D721Med (cell line): ENCODE results near the gene SYT9.

Source experiments
- DNase-seq: peaks from one replicate; pipeline ENCODE4 v3.0.0; 2011; ENCODE audit warnings: low spot score; ENCODE audit not compliant: insufficient read length
- FAIRE-seq: peaks from 2 replicates; lab custom pipeline; 2011; peaks lifted over from hg19 to GRCh38; lab: Jason Lieb, UNC
- TF ChIP-seq, protein P1 (sequence below): IDR thresholded peaks from 2 replicates; pipeline ENCODE4 v1.5.1; 2012; ENCODE audit warnings: mild to moderate bottlenecking, control low read depth; ENCODE audit not compliant: insufficient read depth; ENCODE audit errors: missing control alignments

Gene SYT9

DNA sequence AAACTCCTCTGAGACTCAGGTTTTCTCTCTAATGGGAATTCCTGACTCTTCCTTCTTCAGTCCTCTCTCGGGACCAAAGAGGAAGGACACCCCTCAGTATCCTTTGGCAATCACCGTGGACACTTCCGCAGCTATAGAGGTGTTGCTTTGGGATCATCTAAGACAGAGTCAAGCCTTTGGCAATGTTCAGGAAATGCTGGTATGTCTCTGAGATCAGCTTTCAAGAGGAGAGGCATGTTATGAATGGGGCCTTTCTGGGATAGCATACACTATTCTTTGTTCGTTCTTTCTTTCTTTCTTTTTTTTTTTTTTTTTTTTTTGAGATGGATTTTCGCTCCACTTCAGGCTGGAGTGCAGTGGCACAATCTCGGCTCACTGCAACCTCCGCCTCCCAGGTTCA is 219.4 kb downstream of the SYT9 start:
- DNase-seq: no peak
- TF ChIP-seq, protein P1, sequence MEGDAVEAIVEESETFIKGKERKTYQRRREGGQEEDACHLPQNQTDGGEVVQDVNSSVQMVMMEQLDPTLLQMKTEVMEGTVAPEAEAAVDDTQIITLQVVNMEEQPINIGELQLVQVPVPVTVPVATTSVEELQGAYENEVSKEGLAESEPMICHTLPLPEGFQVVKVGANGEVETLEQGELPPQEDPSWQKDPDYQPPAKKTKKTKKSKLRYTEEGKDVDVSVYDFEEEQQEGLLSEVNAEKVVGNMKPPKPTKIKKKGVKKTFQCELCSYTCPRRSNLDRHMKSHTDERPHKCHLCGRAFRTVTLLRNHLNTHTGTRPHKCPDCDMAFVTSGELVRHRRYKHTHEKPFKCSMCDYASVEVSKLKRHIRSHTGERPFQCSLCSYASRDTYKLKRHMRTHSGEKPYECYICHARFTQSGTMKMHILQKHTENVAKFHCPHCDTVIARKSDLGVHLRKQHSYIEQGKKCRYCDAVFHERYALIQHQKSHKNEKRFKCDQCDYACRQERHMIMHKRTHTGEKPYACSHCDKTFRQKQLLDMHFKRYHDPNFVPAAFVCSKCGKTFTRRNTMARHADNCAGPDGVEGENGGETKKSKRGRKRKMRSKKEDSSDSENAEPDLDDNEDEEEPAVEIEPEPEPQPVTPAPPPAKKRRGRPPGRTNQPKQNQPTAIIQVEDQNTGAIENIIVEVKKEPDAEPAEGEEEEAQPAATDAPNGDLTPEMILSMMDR: no peak
- no peak for FAIRE-seq

DNA sequence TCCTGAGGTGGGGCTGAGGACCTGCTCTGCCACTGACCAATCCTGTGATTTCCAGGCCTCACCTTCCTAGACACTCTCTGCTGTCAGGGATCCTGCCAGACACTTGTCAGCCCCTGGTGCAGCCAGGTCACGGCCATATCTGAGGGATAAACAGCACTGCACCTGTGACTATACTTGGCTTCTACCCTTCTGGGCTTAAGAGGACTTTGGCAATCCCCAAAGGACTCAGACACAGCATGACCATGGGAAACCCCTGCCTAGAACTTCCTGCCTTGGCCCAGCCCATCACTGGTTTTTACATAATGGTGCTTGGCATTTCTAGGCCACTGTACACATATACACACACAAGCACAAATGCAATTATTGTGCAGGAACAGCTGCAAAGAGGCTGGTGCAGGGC is 222.0 kb downstream of the SYT9 start:
- no peak for FAIRE-seq
- no peak for DNase-seq
- TF ChIP-seq, protein P1: no peak

DNA sequence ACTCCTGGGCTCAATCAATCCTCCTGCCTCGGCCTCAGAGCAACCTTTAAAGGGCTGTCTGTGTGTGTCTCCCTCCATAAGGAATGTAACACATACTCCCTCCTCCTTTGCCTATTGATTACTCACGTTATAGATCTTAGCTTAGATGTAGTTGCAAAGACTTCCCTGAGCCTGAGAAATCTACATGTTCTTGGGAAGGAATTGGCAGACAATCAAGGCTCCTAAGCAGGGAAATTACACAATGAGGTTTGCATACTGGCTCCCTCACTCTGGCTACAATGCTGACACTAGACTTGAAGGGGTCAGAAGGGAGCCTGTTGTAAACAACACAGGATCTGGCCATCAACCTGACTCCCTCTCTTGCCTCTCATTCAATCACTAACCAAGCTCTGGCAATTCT is 228.4 kb downstream of the SYT9 start:
- FAIRE-seq (no peak), DNase-seq (no peak)
- TF ChIP-seq, protein P1: no peak

DNA sequence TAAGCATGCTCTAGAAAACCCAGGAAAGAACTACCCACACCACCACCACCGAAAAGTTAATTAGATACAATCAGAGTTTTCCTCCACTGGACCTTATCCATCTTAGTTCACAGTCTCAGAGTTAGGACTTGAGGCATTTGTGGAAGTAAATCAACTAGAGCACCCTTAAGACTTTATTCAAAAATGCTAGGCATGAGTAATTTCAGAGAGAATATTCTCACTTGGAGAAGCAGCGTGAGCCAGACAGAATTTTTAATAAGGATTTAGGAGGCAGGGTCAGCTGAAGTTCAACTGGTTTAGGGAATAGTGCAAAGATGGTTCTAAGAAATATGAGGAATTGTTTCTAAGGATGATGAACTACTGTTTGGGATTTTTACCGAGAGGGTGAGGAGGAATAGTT is 232.4 kb downstream of the SYT9 start:
- no peak for DNase-seq
- TF ChIP-seq, protein P1: no peak
- FAIRE-seq: no peak

DNA sequence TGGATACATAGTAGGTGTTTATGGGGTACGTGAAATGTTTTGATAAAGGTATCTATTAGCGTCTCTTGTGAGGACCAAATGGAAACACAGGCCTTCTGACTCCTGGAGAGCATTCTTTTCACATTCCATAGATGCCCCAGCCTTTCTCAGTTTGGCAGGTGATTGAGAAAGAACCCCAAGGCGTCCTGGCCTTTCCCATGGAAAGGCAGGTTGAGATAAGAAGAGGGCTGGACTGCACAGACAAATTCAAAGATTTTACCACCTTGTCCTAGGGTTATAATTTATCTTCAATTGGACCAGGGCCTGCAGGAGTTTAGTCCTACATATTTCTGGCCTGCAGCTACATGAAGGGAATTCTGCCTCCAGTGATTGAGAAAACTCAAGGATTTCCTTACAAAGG is 232.9 kb downstream of the SYT9 start:
- DNase-seq (no peak), FAIRE-seq (no peak)
- TF ChIP-seq, protein P1: no peak

DNA sequence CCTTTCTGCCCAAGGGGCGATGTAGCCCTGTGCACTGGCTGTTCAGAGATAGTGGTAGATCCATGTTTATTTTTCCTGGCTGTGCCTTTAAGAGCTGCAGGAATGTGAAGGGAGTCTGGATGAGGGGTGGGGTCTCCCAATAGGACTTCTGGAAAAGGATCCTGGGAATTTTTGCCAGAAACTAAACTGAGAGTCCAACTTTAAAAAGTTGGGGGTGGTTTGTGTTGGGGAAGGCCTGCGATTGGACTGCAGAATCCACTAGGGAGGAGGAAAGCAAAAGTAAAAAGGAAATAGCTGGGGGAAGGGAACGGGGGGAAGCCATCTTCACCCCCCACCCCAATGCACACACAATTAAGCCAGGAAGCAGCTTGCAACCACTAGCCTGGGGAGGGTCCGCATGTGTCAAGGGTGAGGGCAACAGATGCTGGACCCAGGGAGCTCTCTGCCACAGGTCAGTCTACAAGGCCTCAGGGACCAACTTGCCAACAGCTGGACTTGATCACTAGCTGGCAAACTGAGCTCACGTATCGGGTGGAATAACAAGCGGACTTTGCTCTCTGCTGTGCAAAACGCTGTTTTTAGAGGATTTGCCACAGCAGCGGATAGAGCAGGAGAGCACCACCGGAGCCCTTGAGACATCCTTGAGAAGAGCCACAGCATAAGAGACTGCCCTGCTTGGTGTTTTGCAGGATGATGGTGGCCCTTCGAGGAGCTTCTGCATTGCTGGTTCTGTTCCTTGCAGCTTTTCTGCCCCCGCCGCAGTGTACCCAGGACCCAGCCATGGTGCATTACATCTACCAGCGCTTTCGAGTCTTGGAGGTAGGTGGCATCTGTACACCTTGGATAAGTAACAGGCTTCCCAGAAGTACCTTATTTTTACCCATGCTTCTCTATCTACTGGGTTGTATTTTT is 233.7 kb downstream of the SYT9 start, which contains the start of gene OLFML1:
OLFML1 (plus strand) TSS at position 321 of the 912 bp plus-strand sequence; CDS start at position 691, 370 bp downstream.
- FAIRE-seq (no peak), DNase-seq (no peak)
- TF ChIP-seq, protein P1: no peak

DNA sequence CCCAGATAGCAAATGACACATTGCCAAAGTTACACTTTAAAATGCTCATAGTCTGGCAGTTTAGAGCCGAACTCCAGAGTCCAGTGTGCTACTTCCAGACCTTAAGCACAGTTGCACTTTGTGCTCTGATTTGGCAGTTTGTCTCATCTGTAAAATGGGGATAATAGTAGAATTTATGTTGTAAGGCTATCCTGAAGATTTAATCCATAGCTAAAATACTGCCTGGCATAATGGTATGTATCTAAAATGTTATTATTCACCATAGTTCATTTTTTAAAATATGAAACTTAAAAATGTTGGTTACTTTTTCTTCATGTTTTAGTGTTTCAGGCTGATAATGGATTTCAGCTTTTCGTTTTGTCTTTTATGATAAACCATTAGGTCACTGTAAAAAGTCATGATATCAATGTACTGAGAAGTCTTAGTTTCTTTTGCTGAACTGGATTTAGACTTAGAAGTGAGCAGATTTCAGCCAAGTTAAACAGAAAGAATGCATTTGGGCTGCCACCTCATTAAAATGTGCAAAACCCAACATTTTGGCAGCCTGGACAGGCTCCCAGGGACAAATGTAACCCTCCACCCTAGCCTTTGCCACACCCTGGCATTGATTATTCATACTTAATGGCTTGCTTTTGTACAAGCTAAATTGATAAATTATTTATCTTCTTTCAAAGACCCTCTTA is 234.5 kb downstream of the SYT9 start:
- TF ChIP-seq, protein P1: no peak
- FAIRE-seq (no peak), DNase-seq (no peak)
